Lower lobe of right lung (tissue), 2 donors: Measurements from ENCODE around the gene CMTR1. TPM values are rescaled to one million over a fixed set of nuclear protein-coding genes. Genes with fewer than 3 reads are reported as not detected.

ENCODE experiments used
- ATAC-seq, 2 donors: fragments of 200-7000 bp; cut with Tn5 transposase; one replicate each; pipeline ENCODE4 v1.9.1; 2020 to 2022; ENCODE audit warnings: mild to moderate bottlenecking in 2 of 2, moderate library complexity in 2 of 2
- DNase-seq: peaks from one replicate; pipeline ENCODE4 v3.0.0-alpha.2; 2020
- H3K27ac ChIP-seq: fragments of 200-600 bp; one replicate; pipeline ENCODE4 v1.8.0; 2022
- H3K27me3 ChIP-seq: fragments of 200-600 bp; one replicate; pipeline ENCODE4 v1.8.0; 2022; ENCODE audit warnings: low read depth
- H3K36me3 ChIP-seq: fragments of 200-600 bp; one replicate; pipeline ENCODE4 v1.8.0; 2022; ENCODE audit warnings: mild to moderate bottlenecking
- H3K4me1 ChIP-seq: fragments of 200-600 bp; one replicate; pipeline ENCODE4 v1.8.0; 2022
- H3K4me3 ChIP-seq: fragments of 200-600 bp; one replicate; pipeline ENCODE4 v1.8.0; 2022; ENCODE audit warnings: mild to moderate bottlenecking
- H3K9me3 ChIP-seq: fragments of 200-600 bp; one replicate; pipeline ENCODE4 v1.8.0; 2022
- intact Hi-C: fragments of 100-400 bp; cut with DNase I; formaldehyde crosslinking; loops from one replicate; pipeline ENCODE4 v1.11.0; 2022
- total RNA-seq: library from RNA; stranded (reverse); fragmentation: NEBNext Ultra II Directional; extraction: Animal tissue kit (Norgen Biotek cat#: 25700); gene quantifications from one replicate; pipeline ENCODE4 v1.2.1, GENCODE V29; 2021
- TF ChIP-seq, protein P1 (sequence below): fragments of 200-600 bp; IDR thresholded peaks from one replicate; pipeline ENCODE4 v1.8.0; 2022; ENCODE audit warnings: antibody characterized with exemption, mild to moderate bottlenecking
- donor health status: DM: no; HTN: yes; CAD: no; lungs with severe emphysema.

CMTR1 gene
- total RNA-seq, 1 donor from 2014 or later: 42.9 TPM

DNA sequence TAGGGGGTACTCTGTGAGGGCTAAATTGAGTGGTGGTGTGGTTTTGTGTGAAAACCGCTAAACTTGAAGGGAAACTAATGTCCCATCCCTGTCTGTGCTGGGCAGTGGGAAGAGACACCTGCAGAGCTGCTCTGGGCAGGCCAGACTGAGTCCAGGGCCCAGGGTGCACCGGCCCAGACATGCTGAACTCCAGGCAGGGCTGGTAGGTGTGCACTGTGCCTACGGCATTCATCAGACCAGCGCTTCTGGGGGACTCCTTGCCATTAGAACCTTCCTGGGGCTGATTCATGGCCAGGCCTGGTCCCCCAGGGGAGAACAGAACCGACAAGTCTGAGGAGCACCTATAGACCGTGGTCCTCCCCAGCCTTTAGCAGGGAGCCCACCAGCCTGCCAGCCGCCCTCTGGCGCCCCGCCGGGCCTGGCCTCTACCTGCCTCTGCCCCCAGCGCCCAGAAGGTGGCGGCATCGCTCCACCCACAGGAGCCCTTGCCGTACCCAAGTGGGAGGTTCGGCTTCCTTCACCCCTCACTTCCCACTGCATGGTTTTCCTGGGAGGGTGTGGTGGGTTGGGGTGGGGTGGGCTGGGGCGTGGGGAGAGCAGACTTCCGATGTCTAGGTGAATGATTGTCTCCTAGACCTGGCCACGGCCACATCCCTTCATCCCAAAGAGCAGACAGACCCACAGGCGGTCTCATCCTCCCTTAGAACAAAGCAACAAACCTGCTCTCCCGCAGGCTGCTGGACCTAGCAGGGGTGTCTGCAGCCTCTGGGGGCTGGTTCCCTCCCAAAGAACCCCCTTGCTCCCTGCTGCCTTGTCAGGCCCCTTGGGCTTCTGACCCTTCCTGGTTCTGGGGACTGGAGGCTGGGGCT lies 51.1 kb downstream of the CMTR1 start:
- H3K27me3 ChIP-seq: no peaks in the 10 kb centered on the region
- H3K9me3 ChIP-seq: no peaks in the 10 kb centered on the region
- no peaks in the 10 kb centered on the region for H3K4me1 ChIP-seq
- peaks cover 56% of the 10 kb centered on the region for H3K36me3 ChIP-seq
- peak; percentile 74 to 83 for ATAC-seq
- H3K4me3 ChIP-seq: no peak overlapping the region
- H3K27ac ChIP-seq: no peak overlapping the region
- intact Hi-C loops: no loop called here
- TF ChIP-seq, protein P1, sequence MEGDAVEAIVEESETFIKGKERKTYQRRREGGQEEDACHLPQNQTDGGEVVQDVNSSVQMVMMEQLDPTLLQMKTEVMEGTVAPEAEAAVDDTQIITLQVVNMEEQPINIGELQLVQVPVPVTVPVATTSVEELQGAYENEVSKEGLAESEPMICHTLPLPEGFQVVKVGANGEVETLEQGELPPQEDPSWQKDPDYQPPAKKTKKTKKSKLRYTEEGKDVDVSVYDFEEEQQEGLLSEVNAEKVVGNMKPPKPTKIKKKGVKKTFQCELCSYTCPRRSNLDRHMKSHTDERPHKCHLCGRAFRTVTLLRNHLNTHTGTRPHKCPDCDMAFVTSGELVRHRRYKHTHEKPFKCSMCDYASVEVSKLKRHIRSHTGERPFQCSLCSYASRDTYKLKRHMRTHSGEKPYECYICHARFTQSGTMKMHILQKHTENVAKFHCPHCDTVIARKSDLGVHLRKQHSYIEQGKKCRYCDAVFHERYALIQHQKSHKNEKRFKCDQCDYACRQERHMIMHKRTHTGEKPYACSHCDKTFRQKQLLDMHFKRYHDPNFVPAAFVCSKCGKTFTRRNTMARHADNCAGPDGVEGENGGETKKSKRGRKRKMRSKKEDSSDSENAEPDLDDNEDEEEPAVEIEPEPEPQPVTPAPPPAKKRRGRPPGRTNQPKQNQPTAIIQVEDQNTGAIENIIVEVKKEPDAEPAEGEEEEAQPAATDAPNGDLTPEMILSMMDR: peak; percentile 71
- peak; percentile 63 for DNase-seq

DNA sequence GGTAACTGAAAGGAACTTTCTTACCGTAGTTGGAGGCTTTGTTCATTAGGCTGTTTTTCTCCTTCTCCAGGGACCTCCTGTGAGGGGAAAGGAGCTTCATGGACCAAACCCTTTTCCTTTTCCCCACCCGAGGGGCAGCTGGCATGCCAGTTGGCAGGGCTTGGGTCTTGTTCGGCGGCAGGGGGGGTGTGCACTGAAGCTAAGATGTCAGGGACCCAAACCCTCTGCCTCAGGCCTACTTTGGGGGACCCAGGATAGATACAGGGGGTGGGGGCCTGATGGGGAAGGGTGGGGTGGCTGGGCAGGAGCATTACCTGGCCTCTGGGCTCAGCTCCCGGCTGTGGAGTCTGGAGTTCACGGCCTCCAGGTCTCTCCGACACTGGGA lies 51.8 kb downstream of the CMTR1 start:
- H3K27ac ChIP-seq: no peak overlapping the region
- H3K9me3 ChIP-seq: no peaks in the 10 kb centered on the region
- H3K4me3 ChIP-seq: no peak overlapping the region
- intact Hi-C loops: no loop called here
- H3K36me3 ChIP-seq: peaks cover 50% of the 10 kb centered on the region
- no peaks in the 10 kb centered on the region for H3K27me3 ChIP-seq
- DNase-seq (no peak), ATAC-seq (no peak)
- TF ChIP-seq, protein P1: no peak
- no peaks in the 10 kb centered on the region for H3K4me1 ChIP-seq

DNA sequence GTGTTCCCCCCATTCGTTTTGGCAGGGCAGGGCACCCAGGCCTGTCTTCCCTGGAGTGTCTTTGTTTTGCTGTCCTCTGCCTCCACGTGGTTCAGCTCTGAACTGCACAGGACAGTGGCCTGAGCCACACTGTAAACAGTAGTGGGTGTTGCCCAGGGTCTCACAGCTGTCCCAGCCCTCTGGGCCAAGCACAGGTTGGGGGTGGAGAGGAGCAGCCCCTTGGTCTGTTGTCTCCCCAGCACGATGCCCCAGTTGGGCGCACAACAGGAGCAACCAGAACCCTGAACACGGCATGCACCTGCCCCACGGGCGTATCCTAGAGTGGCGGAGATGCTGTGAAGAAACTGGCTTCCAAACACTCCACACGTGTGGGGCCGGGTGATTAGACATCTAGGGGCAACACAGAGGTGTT lies 52.3 kb downstream of the CMTR1 start:
- intact Hi-C loops: no loop called here
- no peaks in the 10 kb centered on the region for H3K4me1 ChIP-seq
- no peak overlapping the region for H3K27ac ChIP-seq
- H3K36me3 ChIP-seq: peaks cover 45% of the 10 kb centered on the region
- DNase-seq (no peak), ATAC-seq (peak in 1 of 2 donors; percentile 39)
- no peaks in the 10 kb centered on the region for H3K27me3 ChIP-seq
- H3K9me3 ChIP-seq: no peaks in the 10 kb centered on the region
- H3K4me3 ChIP-seq: no peak overlapping the region
- TF ChIP-seq, protein P1: no peak

DNA sequence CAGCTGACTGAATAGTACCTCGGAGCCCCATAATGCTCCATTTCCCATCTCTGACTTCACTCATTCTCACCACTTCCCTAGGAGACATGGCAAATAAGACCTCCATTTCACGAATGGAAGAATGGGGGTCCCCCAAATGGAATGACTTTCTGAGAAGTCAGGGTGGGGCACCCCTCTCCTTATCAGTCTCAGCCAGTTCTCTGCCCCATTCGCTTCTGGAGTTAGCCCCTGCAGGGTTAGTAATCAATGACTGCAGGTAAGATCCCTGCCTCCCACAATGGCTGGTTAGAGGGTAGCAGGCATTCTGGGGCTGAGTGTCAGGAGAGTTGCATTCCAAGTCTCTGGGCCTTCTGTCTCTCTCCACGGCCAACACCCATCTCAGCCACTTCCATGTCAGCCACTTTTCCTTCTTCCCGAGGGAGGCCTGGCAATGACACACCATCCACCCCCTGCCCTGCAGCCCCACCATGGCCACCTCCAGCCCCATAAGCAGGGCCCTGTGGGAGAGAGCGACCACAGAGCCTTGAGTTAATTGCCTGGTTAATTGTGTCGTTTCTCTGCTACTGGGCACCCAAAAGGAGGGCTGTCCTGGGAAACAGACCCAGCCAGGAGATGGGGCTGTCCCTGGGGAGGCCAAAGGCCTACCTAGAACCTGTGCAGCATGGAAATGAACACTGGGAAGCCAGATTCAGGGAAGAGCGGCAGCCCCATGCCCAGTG lies 53.3 kb downstream of the CMTR1 start:
- TF ChIP-seq, protein P1: no peak
- ATAC-seq: no peak
- Histone ChIP-seq H3K36me3 (peaks cover 35% of the 10 kb centered on the region), H3K27ac (no peak overlapping the region), H3K4me3 (no peak overlapping the region), H3K9me3 (no peaks in the 10 kb centered on the region), H3K27me3 (no peaks in the 10 kb centered on the region), H3K4me1 (no peaks in the 10 kb centered on the region)
- intact Hi-C loops: no loop called here
- no peak for DNase-seq

DNA sequence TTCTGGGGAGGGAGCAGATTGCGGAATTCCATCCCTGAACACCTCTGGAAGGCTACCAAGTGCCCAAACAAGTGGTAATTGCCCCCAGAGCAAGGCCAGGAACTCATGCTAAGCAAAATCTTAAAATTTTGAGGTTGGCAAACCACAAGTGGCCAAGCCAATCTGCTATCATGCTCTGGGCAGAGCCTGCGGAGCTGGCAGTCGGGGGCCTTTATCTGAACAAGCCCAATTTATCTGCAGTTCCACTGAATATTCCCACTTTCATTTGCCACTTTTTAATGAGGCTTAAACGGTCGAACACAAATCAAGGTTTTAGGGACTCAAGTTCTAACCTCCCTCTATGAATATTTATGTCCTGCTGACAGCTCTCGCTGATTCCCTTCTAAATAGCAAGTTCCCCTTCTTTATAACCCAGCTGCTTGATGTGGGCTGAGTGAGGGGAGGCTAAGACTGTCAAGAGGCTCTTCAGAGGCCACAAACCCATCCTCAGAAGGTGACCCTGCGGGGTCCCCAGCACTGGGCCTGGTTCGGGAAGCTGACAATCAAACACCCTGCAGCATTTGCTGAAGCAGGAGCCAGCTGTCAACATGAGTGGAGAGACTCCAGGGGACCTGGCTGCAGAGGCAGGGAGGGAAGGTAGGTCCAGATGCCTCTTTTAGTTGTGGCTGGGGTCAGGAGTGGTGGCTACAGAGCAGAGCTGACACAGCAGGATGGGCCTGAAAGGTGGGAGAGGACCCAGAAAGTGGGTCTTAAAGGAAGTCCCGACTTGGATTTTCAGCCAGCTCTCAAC lies 54.8 kb downstream of the CMTR1 start:
- peaks cover 20% of the 10 kb centered on the region for H3K36me3 ChIP-seq
- ATAC-seq: no peak
- no peak for DNase-seq
- H3K27me3 ChIP-seq: no peaks in the 10 kb centered on the region
- TF ChIP-seq, protein P1: no peak
- H3K4me3 ChIP-seq: no peak overlapping the region
- no peak overlapping the region for H3K27ac ChIP-seq
- no peaks in the 10 kb centered on the region for H3K4me1 ChIP-seq
- intact Hi-C loops: no loop called here
- no peaks in the 10 kb centered on the region for H3K9me3 ChIP-seq
